HS-27A (cell line): ENCODE measurements around the gene NUP160.
"Not testable (repeated sequence)": the region's sequence is repeated elsewhere in the genome, so short reads cannot be mapped to it uniquely, and the experiment has no call there.

Source experiments
- DNase-seq: peaks from one replicate; pipeline ENCODE4 v3.0.0-alpha.2; 2012; ENCODE audit warnings: low read depth, missing footprints

NUP160 gene

GRCh38 chr11:47788181-47788580, 60.0 kb downstream of the NUP160 start:
- DNase-seq: no peak

GRCh38 chr11:47786373-47786772, 61.8 kb downstream of the NUP160 start:
- no peak for DNase-seq

GRCh38 chr11:47784785-47785381, 63.3 kb downstream of the NUP160 start:
- DNase-seq: no peak

GRCh38 chr11:47783087-47783610, 65.0 kb downstream of the NUP160 start:
- no peak for DNase-seq

- no peak for DNase-seq
Measured at GRCh38 chr11:47778878-47779483, 69.2 kb downstream of the NUP160 start.

GRCh38 chr11:47775240-47775869, 72.8 kb downstream of the NUP160 start:
- no peak for DNase-seq

GRCh38 chr11:47773882-47774281, 74.3 kb downstream of the NUP160 start:
- no peak for DNase-seq

GRCh38 chr11:47769556-47769955, 78.6 kb downstream of the NUP160 start:
- not testable (repeated sequence) for DNase-seq

- peak; percentile 55 for DNase-seq
Measured at GRCh38 chr11:47768101-47768612, 80.0 kb downstream of the NUP160 start.

- DNase-seq: peak; percentile 40
Measured at GRCh38 chr11:47766509-47767227, 81.5 kb downstream of the NUP160 start.

GRCh38 chr11:47765086-47765485, 83.1 kb downstream of the NUP160 start:
- DNase-seq: no peak

GRCh38 chr11:47759291-47759690, 88.9 kb downstream of the NUP160 start:
- not testable (repeated sequence) for DNase-seq

GRCh38 chr11:47756208-47756607, 91.9 kb downstream of the NUP160 start:
- no peak for DNase-seq

- no peak for DNase-seq
Measured at GRCh38 chr11:47750725-47751124, 97.4 kb downstream of the NUP160 start.

GRCh38 chr11:47742494-47742893, 105.7 kb downstream of the NUP160 start:
- DNase-seq: not testable (repeated sequence)

- DNase-seq: not testable (repeated sequence)
Measured at GRCh38 chr11:47737817-47738216, 110.3 kb downstream of the NUP160 start.

- no peak for DNase-seq
Measured at GRCh38 chr11:47732271-47732670, 115.9 kb downstream of the NUP160 start.

- DNase-seq: no peak
Measured at GRCh38 chr11:47731475-47731874, 116.7 kb downstream of the NUP160 start.
